Measurements from ENCODE around the gene SLC25A13. TPM values are rescaled to one million over a fixed set of nuclear protein-coding genes. Genes with fewer than 3 reads are reported as not detected.

Gene SLC25A13
- total RNA-seq, 2 experiments from 2014 or later = 7.3 to 9.0 TPM

DNA sequence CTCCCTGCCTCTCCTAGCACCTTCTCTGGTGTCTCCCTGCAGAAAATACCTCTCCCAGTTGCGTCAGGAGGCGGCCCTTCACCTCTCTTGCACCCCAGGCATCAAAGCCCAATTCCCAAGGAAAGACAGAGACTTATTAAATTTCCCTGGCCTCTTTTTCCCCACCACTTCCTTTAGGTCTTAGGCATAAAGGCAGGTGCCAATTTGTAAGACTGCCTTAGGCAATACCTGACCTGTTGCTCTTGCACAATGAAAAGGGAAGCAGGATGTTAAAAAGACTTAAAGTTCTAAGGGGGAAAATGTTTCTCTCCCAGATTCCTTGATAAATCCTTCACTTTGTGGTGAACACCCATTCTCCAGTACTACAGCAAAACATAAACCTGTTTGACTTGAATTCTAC lies 186.7 kb downstream of the SLC25A13 start:
- Mint-ChIP-seq H3K4me3 (no peak overlapping the region), H3K36me3 (ENCODE audit: low read depth) (peaks cover 15% of the 10 kb centered on the region), H3K27ac (no peak overlapping the region), H3K9me3 (no peaks in the 10 kb centered on the region), H3K4me1 (ENCODE audit: low read depth) (no peaks in the 10 kb centered on the region), H3K27me3 (no peaks in the 10 kb centered on the region)
- ChIA-PET POLR2A (no interaction called here), CTCF (no interaction called here)
- TF ChIP-seq, protein P1, sequence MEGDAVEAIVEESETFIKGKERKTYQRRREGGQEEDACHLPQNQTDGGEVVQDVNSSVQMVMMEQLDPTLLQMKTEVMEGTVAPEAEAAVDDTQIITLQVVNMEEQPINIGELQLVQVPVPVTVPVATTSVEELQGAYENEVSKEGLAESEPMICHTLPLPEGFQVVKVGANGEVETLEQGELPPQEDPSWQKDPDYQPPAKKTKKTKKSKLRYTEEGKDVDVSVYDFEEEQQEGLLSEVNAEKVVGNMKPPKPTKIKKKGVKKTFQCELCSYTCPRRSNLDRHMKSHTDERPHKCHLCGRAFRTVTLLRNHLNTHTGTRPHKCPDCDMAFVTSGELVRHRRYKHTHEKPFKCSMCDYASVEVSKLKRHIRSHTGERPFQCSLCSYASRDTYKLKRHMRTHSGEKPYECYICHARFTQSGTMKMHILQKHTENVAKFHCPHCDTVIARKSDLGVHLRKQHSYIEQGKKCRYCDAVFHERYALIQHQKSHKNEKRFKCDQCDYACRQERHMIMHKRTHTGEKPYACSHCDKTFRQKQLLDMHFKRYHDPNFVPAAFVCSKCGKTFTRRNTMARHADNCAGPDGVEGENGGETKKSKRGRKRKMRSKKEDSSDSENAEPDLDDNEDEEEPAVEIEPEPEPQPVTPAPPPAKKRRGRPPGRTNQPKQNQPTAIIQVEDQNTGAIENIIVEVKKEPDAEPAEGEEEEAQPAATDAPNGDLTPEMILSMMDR (IDR thresholded peaks at IDR 0.05) = no peak
- no peak for ATAC-seq
- DNase-seq = no peak
- intact Hi-C loops (cut with micrococcal nuclease) = no loop called here

DNA sequence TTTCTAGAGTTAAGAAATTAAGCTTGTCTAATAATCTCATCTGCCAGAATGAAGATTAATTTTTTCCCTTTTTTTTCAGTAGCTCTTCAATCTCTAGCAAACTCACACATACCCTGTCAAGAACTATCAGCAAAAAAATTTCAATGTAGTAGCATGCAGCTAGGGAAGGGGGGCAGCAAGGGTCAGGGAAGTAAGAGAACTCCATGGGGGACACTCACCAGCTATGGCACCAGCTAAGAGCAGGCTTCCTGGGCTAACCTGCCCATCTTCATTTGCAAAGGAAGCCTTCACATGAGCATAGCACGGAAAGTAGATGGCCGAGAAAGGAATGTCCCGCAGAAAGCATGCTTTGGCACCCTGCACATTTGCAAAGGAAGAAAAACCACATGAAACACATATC lies 190.4 kb downstream of the SLC25A13 start:
- H3K4me1 Mint-ChIP-seq (ENCODE audit: low read depth) = no peaks in the 10 kb centered on the region
- ATAC-seq (no peak), DNase-seq (no peak)
- TF ChIP-seq, protein P1 (IDR thresholded peaks at IDR 0.05) = no peak
- no peaks in the 10 kb centered on the region for H3K27me3 Mint-ChIP-seq
- H3K36me3 Mint-ChIP-seq (ENCODE audit: low read depth) = peaks cover 16% of the 10 kb centered on the region
- POLR2A ChIA-PET = no interaction called here
- H3K4me3 Mint-ChIP-seq = no peak overlapping the region
- no peak overlapping the region for H3K27ac Mint-ChIP-seq
- H3K9me3 Mint-ChIP-seq = no peaks in the 10 kb centered on the region
- CTCF ChIA-PET = interaction anchor here (1.1 kb wide), 1 partner anchor 896 kb away, joined by 3 read pairs; no protein-coding TSS in a partner anchor
- intact Hi-C loops (cut with micrococcal nuclease) = no loop called here

DNA sequence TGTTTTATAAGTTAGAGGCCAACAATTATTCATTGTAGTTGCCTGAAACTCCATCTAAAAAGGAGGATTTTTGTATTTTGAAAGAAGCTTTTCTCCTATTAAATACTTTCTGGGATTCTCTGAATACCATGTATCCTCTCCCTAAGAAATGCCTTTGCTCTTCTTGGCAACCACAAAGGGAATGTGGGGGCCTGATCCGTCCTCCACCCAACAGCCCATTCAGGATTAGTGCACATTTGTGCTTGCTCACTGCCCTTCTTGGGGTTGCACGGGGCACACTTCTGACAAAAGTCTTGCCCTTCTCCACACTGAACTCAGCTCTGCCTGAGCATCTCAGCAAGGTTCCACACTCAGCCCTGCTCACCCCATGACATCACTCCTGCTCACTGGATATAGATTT lies 194.2 kb downstream of the SLC25A13 start:
- H3K36me3 Mint-ChIP-seq (ENCODE audit: low read depth) = peaks cover 17% of the 10 kb centered on the region
- POLR2A ChIA-PET = interaction anchor here (0.8 kb wide), 1 partner anchor 28 kb away, joined by 3 read pairs; no protein-coding TSS in a partner anchor
- no peak overlapping the region for H3K4me3 Mint-ChIP-seq
- no peaks in the 10 kb centered on the region for H3K9me3 Mint-ChIP-seq
- no peak overlapping the region for H3K27ac Mint-ChIP-seq
- ATAC-seq (no peak), DNase-seq (no peak)
- CTCF ChIA-PET = no interaction called here
- no peaks in the 10 kb centered on the region for H3K27me3 Mint-ChIP-seq
- TF ChIP-seq, protein P1 (IDR thresholded peaks at IDR 0.05) = no peak
- H3K4me1 Mint-ChIP-seq (ENCODE audit: low read depth) = no peaks in the 10 kb centered on the region
- intact Hi-C loops (cut with micrococcal nuclease) = no loop called here

DNA sequence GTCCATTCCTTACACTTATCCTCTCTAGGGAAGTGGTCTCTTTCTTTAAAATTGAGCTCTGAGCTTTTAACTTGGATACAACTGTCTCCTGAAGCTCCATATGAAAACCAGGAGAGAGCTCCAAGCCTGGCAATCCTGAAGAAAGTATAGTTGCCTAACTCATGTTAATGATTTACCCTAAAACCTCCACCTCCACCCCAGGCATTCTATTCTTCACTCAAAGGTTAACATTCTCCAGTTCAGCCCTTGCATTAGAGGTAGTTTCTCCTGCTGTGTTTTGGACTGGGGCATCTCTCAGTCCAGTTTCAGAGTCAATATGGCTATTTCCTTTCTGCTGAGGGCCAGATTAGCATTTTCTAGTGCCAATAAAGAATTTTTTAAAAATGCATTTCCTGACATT lies 195.5 kb downstream of the SLC25A13 start:
- Mint-ChIP-seq H3K36me3 (ENCODE audit: low read depth) (peaks cover 9% of the 10 kb centered on the region), H3K9me3 (no peaks in the 10 kb centered on the region), H3K4me1 (ENCODE audit: low read depth) (no peaks in the 10 kb centered on the region), H3K27me3 (no peaks in the 10 kb centered on the region), H3K27ac (no peak overlapping the region), H3K4me3 (no peak overlapping the region)
- ATAC-seq (no peak), DNase-seq (no peak)
- ChIA-PET POLR2A (no interaction called here), CTCF (no interaction called here)
- intact Hi-C loops (cut with micrococcal nuclease) = no loop called here
- TF ChIP-seq, protein P1 (IDR thresholded peaks at IDR 0.05) = no peak

DNA sequence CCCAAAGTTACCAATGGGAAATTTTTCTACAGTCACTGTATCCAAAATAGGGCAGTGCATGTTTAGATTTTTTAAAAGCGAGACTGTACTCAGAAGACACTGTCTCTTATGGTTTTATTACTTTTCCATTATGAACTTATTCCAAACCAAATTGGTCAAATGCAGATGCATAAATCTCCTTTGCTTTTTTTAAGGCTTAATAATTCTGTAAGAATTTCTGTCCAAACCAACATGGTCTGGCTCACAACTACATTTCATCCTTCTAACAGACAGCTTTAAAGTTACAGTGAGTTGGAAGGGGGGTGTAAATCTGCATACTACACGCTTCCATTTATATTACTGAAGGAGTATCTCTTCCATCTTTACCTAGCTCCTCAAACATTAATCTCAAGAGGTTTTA lies 199.2 kb downstream of the SLC25A13 start:
- intact Hi-C loops (cut with micrococcal nuclease) = no loop called here
- H3K9me3 Mint-ChIP-seq = no peaks in the 10 kb centered on the region
- CTCF ChIA-PET = no interaction called here
- H3K27ac Mint-ChIP-seq = no peak overlapping the region
- TF ChIP-seq, protein P1 (IDR thresholded peaks at IDR 0.05) = no peak
- no peak overlapping the region for H3K4me3 Mint-ChIP-seq
- DNase-seq (no peak), ATAC-seq (no peak)
- no peaks in the 10 kb centered on the region for H3K27me3 Mint-ChIP-seq
- POLR2A ChIA-PET = no interaction called here
- no peaks in the 10 kb centered on the region for H3K4me1 Mint-ChIP-seq (ENCODE audit: low read depth)
- H3K36me3 Mint-ChIP-seq (ENCODE audit: low read depth) = peaks cover 4% of the 10 kb centered on the region

Data from activated CD8-positive, alpha-beta T cell treated with anti-CD3 and anti-CD28 coated beads for 36 hours (primary cell).